GM12878 (cell line): Measurements from ENCODE around the gene NEK1.
"Not testable (repeated sequence)": the region's sequence is repeated elsewhere in the genome, so short reads cannot be mapped to it uniquely, and the experiment has no call there.

Experiments
- CEBPB ChIP-seq, 2 experiments: fragments of 150-350 bp in 1 of 2; IDR thresholded peaks; 2 replicates each; pipeline ENCODE4 v1.6.1; 2012 to 2014; ENCODE audit warnings: low read depth in 2 of 2, low read length in 2 of 2, borderline replicate concordance in 1 of 2, inconsistent platforms in 1 of 2
- EZH2 ChIP-seq: IDR thresholded peaks from 2 replicates; pipeline ENCODE4 v1.6.1; 2012; ENCODE audit warnings: low read depth, mild to moderate bottlenecking, control low read depth, inconsistent platforms, low read length, borderline replicate concordance; ENCODE audit not compliant: control insufficient read depth
- FOXK2 ChIP-seq: fragments of 450-650 bp; IDR thresholded peaks from 2 replicates; pipeline ENCODE4 v1.6.1; 2017; ENCODE audit warnings: mild to moderate bottlenecking, moderate library complexity
- GABPA ChIP-seq: IDR thresholded peaks from 2 replicates; pipeline ENCODE4 v1.6.1; 2014; ENCODE audit warnings: antibody characterized with exemption, low read depth, mild to moderate bottlenecking, inconsistent platforms
- NRF1 ChIP-seq: conservative IDR thresholded peaks from 2 replicates; pipeline ENCODE4 v1.6.1; 2011; ENCODE audit warnings: mild to moderate bottlenecking, low read depth, low read length, improper control_type of control experiment
- POLR2A ChIP-seq: IDR thresholded peaks from 2 replicates; pipeline ENCODE4 v1.6.1; 2011; ENCODE audit warnings: low read depth, mild to moderate bottlenecking, low read length
- POLR2AphosphoS5 ChIP-seq: IDR thresholded peaks from 2 replicates; pipeline ENCODE4 v1.6.1; 2011; ENCODE audit warnings: mild to moderate bottlenecking, low read length, inconsistent platforms
- TAF1 ChIP-seq: IDR thresholded peaks from 2 replicates; pipeline ENCODE4 v1.6.1; 2011; ENCODE audit warnings: mild to moderate bottlenecking, low read depth, low read length, borderline replicate concordance
- ZNF384 ChIP-seq: IDR thresholded peaks from 2 replicates; pipeline ENCODE4 v1.6.1; 2012; ENCODE audit warnings: low read depth, mild to moderate bottlenecking, low read length, improper control_type of control experiment, borderline replicate concordance
- TF ChIP-seq, protein P1 (sequence below), 3 experiments: IDR thresholded peaks in 2 of 3; conservative IDR thresholded peaks in 1 of 3; 2 replicates each; pipeline ENCODE4 v1.5.1; 2011; ENCODE audit warnings: low read depth in 3 of 3, low read length in 3 of 3, mild to moderate bottlenecking in 3 of 3, control low read depth in 2 of 3, moderate library complexity in 2 of 3, inconsistent platforms in 1 of 3, mixed read lengths in 1 of 3; ENCODE audit not compliant: control insufficient read depth in 2 of 3, insufficient read depth in 1 of 3; ENCODE audit errors: extremely low read depth in 1 of 3
- TF ChIP-seq, protein P2 (sequence below): fragments of 450-650 bp; formaldehyde crosslinking; IDR thresholded peaks from 2 replicates; pipeline ENCODE4 v1.4.0; 2020; ENCODE audit warnings: mild to moderate bottlenecking, moderate library complexity

DNA sequence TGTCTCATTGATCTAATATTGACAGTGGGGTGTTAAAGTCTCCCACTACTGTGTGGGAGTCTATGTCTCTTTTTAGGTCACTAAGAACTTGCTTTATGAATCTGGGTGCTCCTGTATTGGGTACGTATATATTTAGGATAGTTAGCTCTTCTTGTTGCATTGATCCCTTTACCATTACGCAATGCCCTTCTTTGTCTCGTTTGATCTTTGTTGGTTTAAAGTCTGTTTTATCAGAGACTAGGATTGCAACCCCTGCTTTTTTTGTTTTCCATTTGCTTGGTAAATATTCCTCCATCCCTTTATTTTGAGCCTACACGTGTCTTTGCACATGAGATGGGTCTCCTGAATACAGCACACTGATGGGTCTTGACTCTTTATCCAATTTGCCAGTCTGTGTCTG, 65.8 kb downstream of the NEK1 start:
- not testable (repeated sequence) for TF ChIP-seq CEBPB (IDR thresholded peaks at IDR 0.05; ENCODE audit: borderline replicate concordance in 1 of 2, low read depth in 2 of 2, low read length in 2 of 2); POLR2A; FOXK2; NRF1; GABPA; TAF1; EZH2; POLR2AphosphoS5; ZNF384
- TF ChIP-seq, protein P1, sequence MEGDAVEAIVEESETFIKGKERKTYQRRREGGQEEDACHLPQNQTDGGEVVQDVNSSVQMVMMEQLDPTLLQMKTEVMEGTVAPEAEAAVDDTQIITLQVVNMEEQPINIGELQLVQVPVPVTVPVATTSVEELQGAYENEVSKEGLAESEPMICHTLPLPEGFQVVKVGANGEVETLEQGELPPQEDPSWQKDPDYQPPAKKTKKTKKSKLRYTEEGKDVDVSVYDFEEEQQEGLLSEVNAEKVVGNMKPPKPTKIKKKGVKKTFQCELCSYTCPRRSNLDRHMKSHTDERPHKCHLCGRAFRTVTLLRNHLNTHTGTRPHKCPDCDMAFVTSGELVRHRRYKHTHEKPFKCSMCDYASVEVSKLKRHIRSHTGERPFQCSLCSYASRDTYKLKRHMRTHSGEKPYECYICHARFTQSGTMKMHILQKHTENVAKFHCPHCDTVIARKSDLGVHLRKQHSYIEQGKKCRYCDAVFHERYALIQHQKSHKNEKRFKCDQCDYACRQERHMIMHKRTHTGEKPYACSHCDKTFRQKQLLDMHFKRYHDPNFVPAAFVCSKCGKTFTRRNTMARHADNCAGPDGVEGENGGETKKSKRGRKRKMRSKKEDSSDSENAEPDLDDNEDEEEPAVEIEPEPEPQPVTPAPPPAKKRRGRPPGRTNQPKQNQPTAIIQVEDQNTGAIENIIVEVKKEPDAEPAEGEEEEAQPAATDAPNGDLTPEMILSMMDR (IDR thresholded peaks at IDR 0.05 in 2 of 3, conservative IDR thresholded peaks at IDR 0.05 in 1 of 3; ENCODE audit: control insufficient read depth in 2 of 3, extremely low read depth in 1 of 3, insufficient read depth in 1 of 3, low read depth in 3 of 3, low read length in 3 of 3) = not testable (repeated sequence)
- TF ChIP-seq, protein P2, sequence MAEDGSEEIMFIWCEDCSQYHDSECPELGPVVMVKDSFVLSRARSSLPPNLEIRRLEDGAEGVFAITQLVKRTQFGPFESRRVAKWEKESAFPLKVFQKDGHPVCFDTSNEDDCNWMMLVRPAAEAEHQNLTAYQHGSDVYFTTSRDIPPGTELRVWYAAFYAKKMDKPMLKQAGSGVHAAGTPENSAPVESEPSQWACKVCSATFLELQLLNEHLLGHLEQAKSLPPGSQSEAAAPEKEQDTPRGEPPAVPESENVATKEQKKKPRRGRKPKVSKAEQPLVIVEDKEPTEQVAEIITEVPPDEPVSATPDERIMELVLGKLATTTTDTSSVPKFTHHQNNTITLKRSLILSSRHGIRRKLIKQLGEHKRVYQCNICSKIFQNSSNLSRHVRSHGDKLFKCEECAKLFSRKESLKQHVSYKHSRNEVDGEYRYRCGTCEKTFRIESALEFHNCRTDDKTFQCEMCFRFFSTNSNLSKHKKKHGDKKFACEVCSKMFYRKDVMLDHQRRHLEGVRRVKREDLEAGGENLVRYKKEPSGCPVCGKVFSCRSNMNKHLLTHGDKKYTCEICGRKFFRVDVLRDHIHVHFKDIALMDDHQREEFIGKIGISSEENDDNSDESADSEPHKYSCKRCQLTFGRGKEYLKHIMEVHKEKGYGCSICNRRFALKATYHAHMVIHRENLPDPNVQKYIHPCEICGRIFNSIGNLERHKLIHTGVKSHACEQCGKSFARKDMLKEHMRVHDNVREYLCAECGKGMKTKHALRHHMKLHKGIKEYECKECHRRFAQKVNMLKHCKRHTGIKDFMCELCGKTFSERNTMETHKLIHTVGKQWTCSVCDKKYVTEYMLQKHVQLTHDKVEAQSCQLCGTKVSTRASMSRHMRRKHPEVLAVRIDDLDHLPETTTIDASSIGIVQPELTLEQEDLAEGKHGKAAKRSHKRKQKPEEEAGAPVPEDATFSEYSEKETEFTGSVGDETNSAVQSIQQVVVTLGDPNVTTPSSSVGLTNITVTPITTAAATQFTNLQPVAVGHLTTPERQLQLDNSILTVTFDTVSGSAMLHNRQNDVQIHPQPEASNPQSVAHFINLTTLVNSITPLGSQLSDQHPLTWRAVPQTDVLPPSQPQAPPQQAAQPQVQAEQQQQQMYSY (CRISPR knock-in tag) = not testable (repeated sequence)
